Immature natural killer cell (primary cell): ENCODE results near the gene BFAR. TPM values are rescaled to one million over a fixed set of nuclear protein-coding genes. Genes with fewer than 3 reads are reported as not detected.
"Not testable (repeated sequence)": the region's sequence is repeated elsewhere in the genome, so short reads cannot be mapped to it uniquely, and the experiment has no call there.

Source experiments
- DNase-seq, 3 donors: peaks; one replicate each; pipeline ENCODE4 v3.0.0; 2022; ENCODE audit warnings: mixed read lengths in 1 of 3
- H3K27ac Mint-ChIP-seq, 6 donors: one replicate each; pipeline ENCODE4 v1.8.0; 2020; ENCODE audit warnings: mixed read lengths in 6 of 6, mild to moderate bottlenecking in 5 of 6, inconsistent platforms in 4 of 6, moderate library complexity in 3 of 6
- H3K27me3 Mint-ChIP-seq, 3 donors: one replicate each; pipeline ENCODE4 v1.8.0; 2020 to 2021; ENCODE audit warnings: low read depth in 3 of 3, mild to moderate bottlenecking in 3 of 3, mixed read lengths in 3 of 3, moderate library complexity in 3 of 3, inconsistent platforms in 1 of 3
- H3K36me3 Mint-ChIP-seq, 3 donors: one replicate each; pipeline ENCODE4 v1.8.0; 2020; ENCODE audit warnings: mixed read lengths in 3 of 3, inconsistent platforms in 2 of 3, mild to moderate bottlenecking in 2 of 3
- H3K4me1 Mint-ChIP-seq, 2 donors: one replicate each; pipeline ENCODE4 v1.8.0; 2020; ENCODE audit warnings: inconsistent platforms in 2 of 2, mild to moderate bottlenecking in 2 of 2, mixed read lengths in 2 of 2, moderate library complexity in 1 of 2
- H3K4me3 Mint-ChIP-seq, 5 donors: one replicate each; pipeline ENCODE4 v1.8.0; 2020; ENCODE audit warnings: mild to moderate bottlenecking in 5 of 5, mixed read lengths in 5 of 5, inconsistent platforms in 3 of 5, moderate library complexity in 3 of 5
- H3K9me3 Mint-ChIP-seq, 6 donors: one replicate each; pipeline ENCODE4 v1.8.0; 2020; ENCODE audit warnings: mild to moderate bottlenecking in 6 of 6, mixed read lengths in 6 of 6, inconsistent platforms in 4 of 6, moderate library complexity in 3 of 6
- polyA plus RNA-seq, 3 donors: library from polyadenylated mRNA; unstranded; fragments of 300-500 nt; fragmentation: Illumina TruSeq; gene quantifications; one replicate each; pipeline ENCODE4 v1.2.3, GENCODE V29; 2021

Gene BFAR
- polyA plus RNA-seq, 3 donors from 2014 or later, result 33.7 to 48.0 (median 44.2) TPM

GRCh38 chr16:14682121-14682520 lies 49.4 kb downstream of the BFAR start:
- H3K4me3 Mint-ChIP-seq, result no peak overlapping the region
- DNase-seq, result no peak
- H3K27me3 Mint-ChIP-seq, result peaks cover 0 to 6% (median 2%) of the 10 kb centered on the region in 3 donors
- no peaks in the 10 kb centered on the region for H3K36me3 Mint-ChIP-seq
- no peaks in the 10 kb centered on the region for H3K4me1 Mint-ChIP-seq
- H3K27ac Mint-ChIP-seq, result no peak overlapping the region
- H3K9me3 Mint-ChIP-seq, result peaks cover 0 to 4% (median 0%) of the 10 kb centered on the region in 6 donors

- not testable (repeated sequence) for H3K27me3 Mint-ChIP-seq, H3K4me3 Mint-ChIP-seq, H3K9me3 Mint-ChIP-seq, H3K4me1 Mint-ChIP-seq, H3K27ac Mint-ChIP-seq, H3K36me3 Mint-ChIP-seq, DNase-seq
Measured at GRCh38 chr16:14685870-14686793, 53.4 kb downstream of the BFAR start.

- not testable (repeated sequence) for H3K9me3 Mint-ChIP-seq
Measured at GRCh38 chr16:14694129-14694528, 61.4 kb downstream of the BFAR start, which contains the start of gene PLA2G10. TSS of gene PLA2G10 (minus strand) at chr16:14694308. CDS start at chr16:14694229, 79 bp downstream.

GRCh38 chr16:14701859-14702258 lies 69.1 kb downstream of the BFAR start:
- not testable (repeated sequence) for DNase-seq, H3K9me3 Mint-ChIP-seq, H3K4me3 Mint-ChIP-seq, H3K27me3 Mint-ChIP-seq, H3K27ac Mint-ChIP-seq, H3K36me3 Mint-ChIP-seq, H3K4me1 Mint-ChIP-seq

More at GRCh38 chr16:14694129-14694528, 61.4 kb downstream of the BFAR start, which contains the start of gene PLA2G10:
- H3K4me1 Mint-ChIP-seq, H3K27ac Mint-ChIP-seq, H3K36me3 Mint-ChIP-seq, DNase-seq, H3K27me3 Mint-ChIP-seq, H3K4me3 Mint-ChIP-seq: not testable (repeated sequence)

- not testable (repeated sequence) for DNase-seq, H3K27ac Mint-ChIP-seq, H3K4me1 Mint-ChIP-seq, H3K36me3 Mint-ChIP-seq, H3K4me3 Mint-ChIP-seq, H3K9me3 Mint-ChIP-seq, H3K27me3 Mint-ChIP-seq
Measured at GRCh38 chr16:14702672-14703071, 69.9 kb downstream of the BFAR start.

- H3K4me1 Mint-ChIP-seq, H3K4me3 Mint-ChIP-seq, H3K9me3 Mint-ChIP-seq, H3K27me3 Mint-ChIP-seq, DNase-seq, H3K27ac Mint-ChIP-seq, H3K36me3 Mint-ChIP-seq: not testable (repeated sequence)
Measured at GRCh38 chr16:14703156-14704011, 70.6 kb downstream of the BFAR start, which contains the start of gene NPIPA3. TSS of gene NPIPA3 (plus strand) at chr16:14703411. CDS start at chr16:14708944, 5,533 bp downstream.

Other genes with a start within 250 kb of the BFAR start
- gene PARN, start 2.7 kb upstream of the BFAR start, polyA plus RNA-seq, result 10 to 100 TPM; 36.3 to 60.4 (median 52.9) TPM
- gene PLA2G10, start 61.4 kb downstream of the BFAR start, polyA plus RNA-seq, result not detected
- gene NPIPA3, start 70.5 kb downstream of the BFAR start, polyA plus RNA-seq, result not detected
- not detected for gene NPIPA2, start 109.6 kb downstream of the BFAR start, polyA plus RNA-seq
- 10 to 100 TPM; 34.0 to 63.8 (median 40.2) TPM for gene NOMO1, start 200.8 kb downstream of the BFAR start, polyA plus RNA-seq